ENCODE measurements around the gene BTBD6.

Gene BTBD6

DNA sequence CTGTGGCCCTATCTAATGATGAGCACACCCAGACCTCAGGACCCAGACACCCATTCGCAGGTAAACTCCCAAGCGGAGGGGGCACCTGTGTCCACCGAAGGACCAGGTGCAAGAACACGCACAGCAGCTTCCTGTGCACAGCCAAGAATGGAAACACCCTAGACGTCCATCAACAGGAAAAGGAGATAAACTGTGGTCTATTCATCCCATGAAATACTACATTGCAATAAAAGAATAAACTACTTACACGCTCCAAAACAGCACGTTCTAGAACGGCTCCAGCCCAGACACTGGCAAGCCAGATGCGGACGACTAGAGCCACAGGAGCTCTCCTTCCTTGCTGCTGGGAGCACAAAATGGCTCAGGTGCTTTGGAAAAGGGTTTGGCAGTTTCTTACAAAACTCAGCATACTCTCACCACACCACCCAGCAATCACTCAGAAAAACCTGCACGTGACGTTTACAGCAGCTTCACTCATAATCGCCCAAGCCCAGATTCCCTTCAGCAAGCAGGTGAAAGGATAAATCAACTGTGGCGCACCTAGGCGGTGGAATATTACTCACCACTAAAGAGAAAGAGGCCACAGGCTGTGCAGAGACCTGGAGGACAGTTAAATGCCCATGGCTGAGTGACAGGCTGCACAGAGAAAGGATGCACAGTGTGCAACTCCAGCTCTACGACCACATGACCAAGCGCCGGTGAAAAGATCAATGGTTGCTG lies 31.5 kb downstream of the BTBD6 start:
- Histone ChIP-seq H3K9me2 (replicated peaks; ENCODE audit: insufficient read depth, low read length) (no peaks in the 10 kb centered on the region), H3K4me3 (ENCODE audit: insufficient read depth, low read length, poor library complexity, severe bottlenecking) (no peak overlapping the region), H3K9ac (ENCODE audit: low read length) (no peak overlapping the region), H4K20me1 (ENCODE audit: low read depth, low read length) (no peaks in the 10 kb centered on the region), H3K4me2 (ENCODE audit: low read depth, low read length, poor library complexity, severe bottlenecking) (no peak overlapping the region), H3K36me3 (ENCODE audit: low read length) (no peaks in the 10 kb centered on the region), H3K27ac (ENCODE audit: low read depth, low read length) (no peak overlapping the region), H3K9me3 (ENCODE audit: insufficient read depth, low read length) (no peaks in the 10 kb centered on the region), H3F3A (ENCODE audit: insufficient read depth) (no peaks in the 10 kb centered on the region), H3K27me3 (ENCODE audit: low read length) (no peaks in the 10 kb centered on the region), H3K79me2 (ENCODE audit: insufficient read depth, low read length) (no peaks in the 10 kb centered on the region), H2AFZ (ENCODE audit: low read depth, low read length, severe bottlenecking) (no peak overlapping the region)
- no peak for TF ChIP-seq EZH2phosphoT487 (conservative IDR thresholded peaks at IDR 0.05; ENCODE audit: low read length)
- TF ChIP-seq, protein P1, sequence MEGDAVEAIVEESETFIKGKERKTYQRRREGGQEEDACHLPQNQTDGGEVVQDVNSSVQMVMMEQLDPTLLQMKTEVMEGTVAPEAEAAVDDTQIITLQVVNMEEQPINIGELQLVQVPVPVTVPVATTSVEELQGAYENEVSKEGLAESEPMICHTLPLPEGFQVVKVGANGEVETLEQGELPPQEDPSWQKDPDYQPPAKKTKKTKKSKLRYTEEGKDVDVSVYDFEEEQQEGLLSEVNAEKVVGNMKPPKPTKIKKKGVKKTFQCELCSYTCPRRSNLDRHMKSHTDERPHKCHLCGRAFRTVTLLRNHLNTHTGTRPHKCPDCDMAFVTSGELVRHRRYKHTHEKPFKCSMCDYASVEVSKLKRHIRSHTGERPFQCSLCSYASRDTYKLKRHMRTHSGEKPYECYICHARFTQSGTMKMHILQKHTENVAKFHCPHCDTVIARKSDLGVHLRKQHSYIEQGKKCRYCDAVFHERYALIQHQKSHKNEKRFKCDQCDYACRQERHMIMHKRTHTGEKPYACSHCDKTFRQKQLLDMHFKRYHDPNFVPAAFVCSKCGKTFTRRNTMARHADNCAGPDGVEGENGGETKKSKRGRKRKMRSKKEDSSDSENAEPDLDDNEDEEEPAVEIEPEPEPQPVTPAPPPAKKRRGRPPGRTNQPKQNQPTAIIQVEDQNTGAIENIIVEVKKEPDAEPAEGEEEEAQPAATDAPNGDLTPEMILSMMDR (IDR thresholded peaks at IDR 0.05; ENCODE audit: insufficient read depth, low read length, poor library complexity, severe bottlenecking): no peak

DNA sequence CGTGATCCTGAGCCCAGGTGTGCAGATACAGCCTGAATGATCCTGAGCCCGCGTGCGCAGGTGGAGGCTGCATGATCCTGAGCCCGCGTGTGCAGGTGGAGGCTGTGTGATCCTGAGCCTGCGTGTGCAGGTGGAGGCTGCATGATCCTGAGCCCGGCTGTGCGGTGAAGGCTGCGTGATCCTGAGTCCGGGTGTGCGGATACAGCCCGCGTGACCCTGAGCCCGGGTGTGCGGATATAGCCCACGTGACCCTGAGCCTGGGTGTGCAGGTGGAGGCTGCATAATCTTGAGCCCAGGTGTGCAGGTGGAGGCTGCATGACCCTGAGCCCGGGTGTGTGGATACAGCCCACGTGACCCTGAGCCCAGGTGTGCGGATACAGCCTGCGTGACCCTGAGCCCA lies 32.2 kb downstream of the BTBD6 start:
- no peaks in the 10 kb centered on the region for H4K20me1 ChIP-seq (ENCODE audit: low read depth, low read length)

GRCh38 chr14:105281371-105282097 lies 33.2 kb downstream of the BTBD6 start:
- Histone ChIP-seq H3K9me2 (replicated peaks; ENCODE audit: insufficient read depth, low read length) (no peaks in the 10 kb centered on the region), H2AFZ (ENCODE audit: low read depth, low read length, severe bottlenecking) (no peak overlapping the region), H3K79me2 (ENCODE audit: insufficient read depth, low read length) (no peaks in the 10 kb centered on the region), H3K27ac (ENCODE audit: low read depth, low read length) (no peak overlapping the region), H3K4me2 (ENCODE audit: low read depth, low read length, poor library complexity, severe bottlenecking) (no peak overlapping the region), H3K9me3 (ENCODE audit: insufficient read depth, low read length) (no peaks in the 10 kb centered on the region), H4K20me1 (ENCODE audit: low read depth, low read length) (no peaks in the 10 kb centered on the region), H3K36me3 (ENCODE audit: low read length) (no peaks in the 10 kb centered on the region), H3F3A (ENCODE audit: insufficient read depth) (no peaks in the 10 kb centered on the region), H3K9ac (ENCODE audit: low read length) (no peak overlapping the region), H3K27me3 (ENCODE audit: low read length) (no peaks in the 10 kb centered on the region), H3K4me3 (ENCODE audit: insufficient read depth, low read length, poor library complexity, severe bottlenecking) (no peak overlapping the region)
- no peak for TF ChIP-seq EZH2phosphoT487 (conservative IDR thresholded peaks at IDR 0.05; ENCODE audit: low read length)
- TF ChIP-seq, protein P1 (IDR thresholded peaks at IDR 0.05; ENCODE audit: insufficient read depth, low read length, poor library complexity, severe bottlenecking): peak; percentile 72

More for the DNA sequence above, 32.2 kb downstream of the BTBD6 start:
- no peaks in the 10 kb centered on the region for H3K79me2 ChIP-seq (ENCODE audit: insufficient read depth, low read length)
- H3K9me3 ChIP-seq (ENCODE audit: insufficient read depth, low read length): no peaks in the 10 kb centered on the region
- no peaks in the 10 kb centered on the region for H3F3A ChIP-seq (ENCODE audit: insufficient read depth)
- no peak overlapping the region for H3K27ac ChIP-seq (ENCODE audit: low read depth, low read length)
- no peaks in the 10 kb centered on the region for H3K36me3 ChIP-seq (ENCODE audit: low read length)
- no peaks in the 10 kb centered on the region for H3K9me2 ChIP-seq (replicated peaks; ENCODE audit: insufficient read depth, low read length)
- no peak overlapping the region for H3K4me2 ChIP-seq (ENCODE audit: low read depth, low read length, poor library complexity, severe bottlenecking)
- H3K4me3 ChIP-seq (ENCODE audit: insufficient read depth, low read length, poor library complexity, severe bottlenecking): no peak overlapping the region
- no peaks in the 10 kb centered on the region for H3K27me3 ChIP-seq (ENCODE audit: low read length)
- no peak overlapping the region for H3K9ac ChIP-seq (ENCODE audit: low read length)
- H2AFZ ChIP-seq (ENCODE audit: low read depth, low read length, severe bottlenecking): no peak overlapping the region
- no peak for TF ChIP-seq EZH2phosphoT487 (conservative IDR thresholded peaks at IDR 0.05; ENCODE audit: low read length)
- TF ChIP-seq, protein P1 (IDR thresholded peaks at IDR 0.05; ENCODE audit: insufficient read depth, low read length, poor library complexity, severe bottlenecking): no peak

Data from SU-DHL-6 (cell line).